K562 (cell line): ENCODE results near the gene MDFIC. TPM values are rescaled to one million over a fixed set of nuclear protein-coding genes. Genes with fewer than 3 reads are reported as not detected.
A peak's percentile ranks its signal among the peaks of the same experiment; 100 is the strongest.

Source experiments
- ATAC-seq: fragments of 200-7000 bp; cut with Tn5 transposase; 3 replicates; pipeline ENCODE4 v1.9.1; 2020; ENCODE audit warnings: moderate library complexity
- BruUV-seq: library from RNA; stranded (reverse); fragments of 400-500 nt; replicated peaks from 2 replicates; lab custom pipeline; 2021; lab: Mats Ljungman, UMichigan
- CTCF ChIA-PET: fragments of 300-600 bp; formaldehyde crosslinking; extraction: SDS; loops from one replicate; lab custom pipeline; 2021; ENCODE audit warnings: low intra/inter-chr PET ratio; lab: Yijun Ruan, JAX
- POLR2A ChIA-PET: fragments of 300-600, 350-650 bp; sonication (Branson Sonifier 250); formaldehyde crosslinking; extraction: SDS; loops from one replicate; lab custom pipeline; 2021; ENCODE audit warnings: antibody characterized with exemption, inconsistent platforms; lab: Yijun Ruan, JAX
- DNase-seq, 4 experiments: peaks; one replicate each; pipeline versions ENCODE4 v3.0.0 to v3.0.0-alpha.2; 2011 to 2018; ENCODE audit warnings: low spot score in 3 of 4, mixed read lengths in 3 of 4; ENCODE audit errors: extremely low read depth in 1 of 4
- FAIRE-seq: peaks from 2 replicates; lab custom pipeline; 2011; peaks lifted over from hg19 to GRCh38; lab: Jason Lieb, UNC
- H2AFZ ChIP-seq: 2 replicates; pipeline ENCODE4 v1.6.0; 2011; ENCODE audit warnings: low read depth, low read length, control low read depth, inconsistent platforms
- H3K27ac ChIP-seq: fragments of 200-600 bp; 3 replicates; pipeline ENCODE4 v1.8.0; 2011; ENCODE audit warnings: low read depth, mild to moderate bottlenecking, control low read depth, inconsistent platforms, low read length, moderate library complexity, mixed read lengths; ENCODE audit errors: extremely low read depth
- H3K27me3 ChIP-seq, 2 experiments: fragments of 300-600 bp in 1 of 2; 2 replicates in 1 of 2; 3 replicates in 1 of 2; pipeline versions ENCODE4 v1.6.0 to v1.8.0; 2011; ENCODE audit warnings: inconsistent platforms in 2 of 2, low read length in 2 of 2, mild to moderate bottlenecking in 1 of 2, mixed read lengths in 1 of 2, moderate library complexity in 1 of 2; ENCODE audit not compliant: control insufficient read depth in 2 of 2, insufficient read depth in 2 of 2
- H3K36me3 ChIP-seq: fragments of 300-600 bp; 3 replicates; pipeline ENCODE4 v1.8.0; 2011; ENCODE audit warnings: mild to moderate bottlenecking, low read length, inconsistent platforms; ENCODE audit not compliant: control insufficient read depth, insufficient read depth
- H3K4me1 ChIP-seq, 2 experiments: fragments of 200-600 bp in 1 of 2; replicated peaks in 1 of 2; 2 replicates in 1 of 2; 3 replicates in 1 of 2; pipeline versions ENCODE4 v1.5.1 to v1.8.0; 2011; ENCODE audit warnings: inconsistent platforms in 2 of 2, low read length in 2 of 2, mild to moderate bottlenecking in 1 of 2, mixed read lengths in 1 of 2, moderate library complexity in 1 of 2; ENCODE audit not compliant: control insufficient read depth in 2 of 2, insufficient read depth in 2 of 2
- H3K4me2 ChIP-seq: 2 replicates; pipeline ENCODE4 v1.6.1; 2011; ENCODE audit warnings: low read length, control low read depth, inconsistent platforms, mixed read lengths; ENCODE audit not compliant: insufficient read depth
- H3K4me3 ChIP-seq: fragments of 200-600 bp; sonication (generic), shearing (Covaris generic); 2 replicates; pipeline ENCODE4 v1.5.1; 2016; ENCODE audit warnings: control low read depth, inconsistent platforms
- H3K79me2 ChIP-seq: fragments of 200-600 bp; 3 replicates; pipeline ENCODE4 v1.8.0; 2011; ENCODE audit warnings: low read length, inconsistent platforms; ENCODE audit not compliant: control insufficient read depth, insufficient read depth
- H3K9ac ChIP-seq, 2 experiments: 2 replicates each; pipeline versions ENCODE4 v1.6.0 to v1.6.1; 2011; ENCODE audit warnings: low read depth in 2 of 2, low read length in 2 of 2, control low read depth in 1 of 2, inconsistent platforms in 1 of 2, mild to moderate bottlenecking in 1 of 2, mixed read lengths in 1 of 2; ENCODE audit not compliant: insufficient read depth in 1 of 2
- H3K9me1 ChIP-seq: one replicate; pipeline ENCODE4 v1.6.0; 2011; ENCODE audit warnings: inconsistent platforms, mild to moderate bottlenecking, low read length, moderate library complexity; ENCODE audit not compliant: control insufficient read depth, insufficient read depth
- H3K9me3 ChIP-seq: replicated peaks from 2 replicates; pipeline ENCODE4 v1.5.1; 2011; ENCODE audit warnings: low read depth, low read length, inconsistent platforms; ENCODE audit not compliant: control insufficient read depth, insufficient read depth
- H4K20me1 ChIP-seq: replicated peaks from 2 replicates; pipeline ENCODE4 v1.6.1; 2011; ENCODE audit warnings: low read length, inconsistent platforms, mixed read lengths; ENCODE audit not compliant: control insufficient read depth, insufficient read depth
- FIP1L1 ChIP-seq: fragments of 200-400 bp; formaldehyde crosslinking; IDR thresholded peaks from 2 replicates; pipeline ENCODE4 v1.6.1; 2018; ENCODE audit warnings: mild to moderate bottlenecking, low read depth, low read length; ENCODE audit not compliant: poor library complexity, severe bottlenecking
- KDM1A ChIP-seq, 2 experiments: fragments of 450-650 bp; IDR thresholded peaks; 2 replicates each; pipeline ENCODE4 v1.6.1; 2016; ENCODE audit warnings: mild to moderate bottlenecking in 2 of 2
- PRMT5 ChIP-seq: sonication (generic); formaldehyde crosslinking; IDR thresholded peaks from 2 replicates; pipeline ENCODE4 v1.5.0; 2020; ENCODE audit warnings: missing genetic modification reagents
- RAD51 ChIP-seq: fragments of 450-650 bp; IDR thresholded peaks from 2 replicates; pipeline ENCODE4 v1.7.1; 2016; ENCODE audit warnings: low read depth, mild to moderate bottlenecking, borderline replicate concordance
- RERE ChIP-seq: sonication (generic); formaldehyde crosslinking; IDR thresholded peaks from 2 replicates; pipeline ENCODE4 v1.8.0; 2023; ENCODE audit warnings: missing genetic modification reagents, mild to moderate bottlenecking, borderline replicate concordance
- RFX1 ChIP-seq: fragments of 450-650 bp; IDR thresholded peaks from 2 replicates; pipeline ENCODE4 v1.6.1; 2016; ENCODE audit warnings: mild to moderate bottlenecking, moderate library complexity
- YY1 ChIP-seq, 3 experiments: IDR thresholded peaks; 2 replicates each; pipeline ENCODE4 v1.6.1; 2011; ENCODE audit warnings: low read length in 2 of 3, mild to moderate bottlenecking in 2 of 3, moderate library complexity in 2 of 3, borderline replicate concordance in 1 of 3, control low read depth in 1 of 3, low read depth in 1 of 3; ENCODE audit not compliant: insufficient read depth in 3 of 3, insufficient replicate concordance in 2 of 3, control insufficient read depth in 1 of 3, insufficient read length in 1 of 3; ENCODE audit errors: extremely low read depth in 1 of 3
- WGBS: fragments of 100-300 bp; shearing (Covaris generic); methylation state at CpG from one replicate; pipeline ENCODE4 v1.1.6; 2016; ENCODE audit warnings: low coverage, mixed read lengths; ENCODE audit not compliant: insufficient coverage; ENCODE audit errors: missing lambda C conversion rate; 5-methylcytosine and 5-hydroxymethylcytosine counted together
- in situ Hi-C: fragments of 300-500 bp; cut with MboI; formaldehyde crosslinking; loops from 4 replicates; pipeline ENCODE4 v1.15.0; 2018; ENCODE audit warnings: inconsistent platforms, mixed read lengths
- intact Hi-C: fragments of 100-400 bp; cut with micrococcal nuclease; formaldehyde crosslinking; loops from 2 replicates; pipeline ENCODE4 v1.14.2; 2022
- polyA plus RNA-seq, 8 experiments: library from polyadenylated mRNA; depleted of rRNA in 4 of 8; stranded (reverse) in 5 of 8; unstranded in 3 of 8; fragments of >200 nt; fragmentation: Nextera tagmentation in 2 of 8; fragmentation: Illumina TruSeq in 1 of 8; extraction: Ambion mirVana in 2 of 8; extraction: Trizol in 1 of 8; gene quantifications; 2 replicates each; pipeline versions ENCODE4 v1.2.1 to v1.2.3, GENCODE V29; 2011 to 2014; ENCODE audit warnings: inconsistent platforms in 1 of 8, missing spikeins in 1 of 8
- total RNA-seq, 7 experiments: library from RNA; depleted of rRNA in 6 of 7; stranded (reverse); fragments of >200 nt in 6 of 7; fragmentation: Illumina TruSeq in 2 of 7; extraction: Trizol in 2 of 7; gene quantifications; 2 replicates each; pipeline versions ENCODE4 v1.2.1 to v1.2.3, GENCODE V29; 2011 to 2021; ENCODE audit warnings: low replicate concordance in 1 of 7

The MDFIC gene
- total and polyA plus RNA-seq, 9 of the 15 experiments (the other 6 are each of a cell fraction or from before 2014, with no cell fraction given): 0.13 to 0.24 TPM; not detected in 7

GRCh38 chr7:115047958-115048720 lies 126.2 kb downstream of the MDFIC start:
- Histone ChIP-seq H3K4me1 (no peaks in the 10 kb centered on the region), H3K9ac (no peak overlapping the region), H3K9me1 (no peaks in the 10 kb centered on the region), H3K27ac (no peak overlapping the region), H3K4me3 (no peak overlapping the region), H3K79me2 (no peaks in the 10 kb centered on the region), H3K27me3 (no peaks in the 10 kb centered on the region), H4K20me1 (no peaks in the 10 kb centered on the region), H3K36me3 (no peaks in the 10 kb centered on the region), H3K9me3 (no peaks in the 10 kb centered on the region; the same call in 1 of the 2 replicates), H3K4me2 (no peak overlapping the region), H2AFZ (no peak overlapping the region)
- POLR2A ChIA-PET: no interaction called here
- ATAC-seq: no peak
- no TSS peak for BruUV-seq
- no peak for DNase-seq
- intact Hi-C loops: no loop called here
- TF ChIP-seq PRMT5 (no peak), FIP1L1 (peak; percentile 21)
- CTCF ChIA-PET: no interaction called here
- WGBS: 2% methylated on average over 6 of the region's 6 CpGs
- in situ Hi-C loops: no loop called here
- no peak for FAIRE-seq

GRCh38 chr7:115052706-115053105 lies 130.8 kb downstream of the MDFIC start:
- H3K9me3 ChIP-seq: no peaks in the 10 kb centered on the region; the same call in 1 of the 2 replicates
- no peaks in the 10 kb centered on the region for H3K36me3 ChIP-seq
- ChIA-PET CTCF (interaction anchor here (0.6 kb wide), 1 partner anchor 704 kb away, joined by 3 read pairs; no protein-coding TSS in a partner anchor), POLR2A (no interaction called here)
- no peak for FAIRE-seq
- no peaks in the 10 kb centered on the region for H4K20me1 ChIP-seq
- H3K9me1 ChIP-seq: no peaks in the 10 kb centered on the region
- H3K4me2 ChIP-seq: no peak overlapping the region
- H3K27me3 ChIP-seq: no peaks in the 10 kb centered on the region
- no peak overlapping the region for H3K27ac ChIP-seq
- H3K4me3 ChIP-seq: no peak overlapping the region
- WGBS: 0% methylated on average over 4 of the region's 4 CpGs
- no peak overlapping the region for H3K9ac ChIP-seq
- ATAC-seq: no peak
- H3K79me2 ChIP-seq: no peaks in the 10 kb centered on the region
- DNase-seq: no peak
- intact Hi-C loops: no loop called here
- in situ Hi-C loops: no loop called here
- H3K4me1 ChIP-seq: no peaks in the 10 kb centered on the region
- no TSS peak for BruUV-seq
- no peak overlapping the region for H2AFZ ChIP-seq
- TF ChIP-seq RFX1: no peak
- TF ChIP-seq RERE: no peak
- TF ChIP-seq RAD51: no peak
- no peak for TF ChIP-seq KDM1A (IDR thresholded peaks at IDR 0.05)
- TF ChIP-seq YY1 (IDR thresholded peaks at IDR 0.05; ENCODE audit: borderline replicate concordance in 1 of 3, control insufficient read depth in 1 of 3, extremely low read depth in 1 of 3, insufficient read depth in 3 of 3, insufficient read length in 1 of 3, insufficient replicate concordance in 2 of 3, low read depth in 1 of 3, low read length in 2 of 3): no peak
